SU-DHL-6 (cell line): ENCODE data around the gene MEGF6.

Experiments
- H2AFZ ChIP-seq: fragments of 200-600 bp; sonication (generic); 2 replicates; pipeline ENCODE4 v1.6.1; 2014; ENCODE audit warnings: low read depth, mild to moderate bottlenecking, moderate library complexity, mixed read lengths, antibody characterized with exemption, low read length; ENCODE audit not compliant: severe bottlenecking
- H3F3A ChIP-seq: fragments of 200-600 bp; shearing (Covaris generic); 2 replicates; pipeline ENCODE4 v1.6.0; 2016; ENCODE audit warnings: antibody characterized with exemption, mild to moderate bottlenecking; ENCODE audit not compliant: insufficient read depth
- H3K27ac ChIP-seq: fragments of 200-600 bp; sonication (generic); 2 replicates; pipeline ENCODE4 v1.5.1; 2016; ENCODE audit warnings: low read depth, mild to moderate bottlenecking, low read length, moderate library complexity, mixed read lengths
- H3K27me3 ChIP-seq: fragments of 200-600 bp; sonication (generic), shearing (Covaris generic); 2 replicates; pipeline ENCODE4 v1.6.0; 2014; ENCODE audit warnings: mild to moderate bottlenecking, low read length
- H3K36me3 ChIP-seq: fragments of 200-600 bp; sonication (generic); 2 replicates; pipeline ENCODE4 v1.6.1; 2014; ENCODE audit warnings: mild to moderate bottlenecking, low read length, mixed read lengths
- H3K4me2 ChIP-seq: fragments of 300-600, 200-600 bp; shearing (Covaris generic), sonication (generic); 2 replicates; pipeline ENCODE4 v1.6.0; 2014; ENCODE audit warnings: low read length, low read depth, mild to moderate bottlenecking; ENCODE audit not compliant: poor library complexity, severe bottlenecking
- H3K4me3 ChIP-seq: fragments of 200-600 bp; sonication (generic); 2 replicates; pipeline ENCODE4 v1.5.1; 2014; ENCODE audit warnings: antibody characterized with exemption, low read length, mild to moderate bottlenecking, mixed read lengths; ENCODE audit not compliant: insufficient read depth, poor library complexity, severe bottlenecking
- H3K79me2 ChIP-seq: fragments of 200-600 bp; sonication (generic); 2 replicates; pipeline ENCODE4 v1.6.1; 2014; ENCODE audit warnings: mild to moderate bottlenecking, low read length, moderate library complexity; ENCODE audit not compliant: insufficient read depth
- H3K9ac ChIP-seq: fragments of 200-600 bp; sonication (generic); 2 replicates; pipeline ENCODE4 v1.7.0; 2014; ENCODE audit warnings: mild to moderate bottlenecking, low read length
- H3K9me2 ChIP-seq: fragments of 200-600 bp; sonication (generic); replicated peaks from 2 replicates; pipeline ENCODE4 v1.6.1; 2014; ENCODE audit warnings: low read length; ENCODE audit not compliant: insufficient read depth
- H3K9me3 ChIP-seq: fragments of 200-600 bp; sonication (generic); 2 replicates; pipeline ENCODE4 v1.6.1; 2014; ENCODE audit warnings: low read length, mixed read lengths; ENCODE audit not compliant: insufficient read depth
- H4K20me1 ChIP-seq: fragments of 200-600 bp; sonication (generic); 2 replicates; pipeline ENCODE4 v1.6.1; 2014; ENCODE audit warnings: low read depth, mild to moderate bottlenecking, antibody characterized with exemption, low read length, moderate library complexity, mixed read lengths
- CTCF ChIP-seq: fragments of 200-600 bp; sonication (generic); IDR thresholded peaks from one replicate; pipeline ENCODE4 v1.5.1; 2017; ENCODE audit warnings: antibody characterized with exemption, mild to moderate bottlenecking, low read length, moderate library complexity; ENCODE audit not compliant: insufficient read depth, poor library complexity, severe bottlenecking
- EZH2phosphoT487 ChIP-seq: fragments of 200-600 bp; sonication (generic), shearing (Covaris generic); conservative IDR thresholded peaks from 2 replicates; pipeline ENCODE4 v1.6.1; 2018; ENCODE audit warnings: mild to moderate bottlenecking, antibody characterized with exemption, low read length, moderate library complexity, mixed read lengths

The MEGF6 gene

GRCh38 chr1:3606779-3607702 lies 4.3 kb downstream of the MEGF6 start:
- no peak for TF ChIP-seq CTCF
- TF ChIP-seq EZH2phosphoT487 = no peak
- no peaks in the 10 kb centered on the region for H3K27me3 ChIP-seq
- no peaks in the 10 kb centered on the region for H3K36me3 ChIP-seq
- no peak overlapping the region for H2AFZ ChIP-seq
- H3K9me2 ChIP-seq = no peaks in the 10 kb centered on the region
- no peak overlapping the region for H3K4me3 ChIP-seq
- H3K79me2 ChIP-seq = no peaks in the 10 kb centered on the region
- no peak overlapping the region for H3K4me2 ChIP-seq
- no peaks in the 10 kb centered on the region for H4K20me1 ChIP-seq
- no peaks in the 10 kb centered on the region for H3K9me3 ChIP-seq
- no peaks in the 10 kb centered on the region for H3F3A ChIP-seq
- H3K9ac ChIP-seq = no peak overlapping the region
- no peak overlapping the region for H3K27ac ChIP-seq

GRCh38 chr1:3604997-3605823 lies 6.1 kb downstream of the MEGF6 start:
- Histone ChIP-seq H3F3A (no peaks in the 10 kb centered on the region), H4K20me1 (no peaks in the 10 kb centered on the region), H3K9me3 (no peaks in the 10 kb centered on the region), H3K79me2 (no peaks in the 10 kb centered on the region), H3K27ac (no peak overlapping the region), H3K4me2 (no peak overlapping the region), H3K27me3 (no peaks in the 10 kb centered on the region), H3K9ac (no peak overlapping the region), H2AFZ (no peak overlapping the region), H3K4me3 (no peak overlapping the region), H3K9me2 (no peaks in the 10 kb centered on the region), H3K36me3 (no peaks in the 10 kb centered on the region)
- TF ChIP-seq EZH2phosphoT487 = no peak
- no peak for TF ChIP-seq CTCF

GRCh38 chr1:3604468-3604974 lies 6.8 kb downstream of the MEGF6 start:
- no peaks in the 10 kb centered on the region for H3K27me3 ChIP-seq
- no peaks in the 10 kb centered on the region for H3K79me2 ChIP-seq
- no peaks in the 10 kb centered on the region for H3K9me3 ChIP-seq
- no peaks in the 10 kb centered on the region for H3F3A ChIP-seq
- no peak overlapping the region for H3K9ac ChIP-seq
- no peaks in the 10 kb centered on the region for H4K20me1 ChIP-seq
- no peak overlapping the region for H2AFZ ChIP-seq
- no peak for TF ChIP-seq CTCF
- no peak for TF ChIP-seq EZH2phosphoT487
- H3K4me2 ChIP-seq = no peak overlapping the region
- no peak overlapping the region for H3K4me3 ChIP-seq
- no peak overlapping the region for H3K27ac ChIP-seq
- no peaks in the 10 kb centered on the region for H3K9me2 ChIP-seq
- no peaks in the 10 kb centered on the region for H3K36me3 ChIP-seq
